ENCODE data around the gene KMT2D.

KMT2D gene

DNA sequence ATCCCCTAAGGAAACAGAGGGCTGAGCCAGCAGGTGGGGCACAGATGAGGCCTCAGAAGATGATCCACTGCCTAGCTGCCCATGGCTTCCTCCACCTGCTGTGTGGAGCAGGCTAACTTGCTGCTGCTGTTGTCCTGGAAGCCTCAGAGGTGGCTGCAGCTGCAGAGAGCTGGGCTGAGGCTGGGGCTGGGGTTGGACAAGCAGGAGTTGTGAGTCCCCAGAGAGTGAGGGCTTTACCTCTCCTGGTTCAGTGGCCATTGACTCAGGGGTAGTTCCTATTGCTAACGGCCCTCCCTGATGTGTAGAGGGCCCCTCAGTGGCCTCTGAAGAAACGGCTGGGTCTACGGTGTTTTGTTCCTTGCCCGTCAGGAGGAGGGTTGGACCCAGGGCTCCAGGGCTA is 28.3 kb downstream of the KMT2D start:
- DNase-seq, result no peak

DNA sequence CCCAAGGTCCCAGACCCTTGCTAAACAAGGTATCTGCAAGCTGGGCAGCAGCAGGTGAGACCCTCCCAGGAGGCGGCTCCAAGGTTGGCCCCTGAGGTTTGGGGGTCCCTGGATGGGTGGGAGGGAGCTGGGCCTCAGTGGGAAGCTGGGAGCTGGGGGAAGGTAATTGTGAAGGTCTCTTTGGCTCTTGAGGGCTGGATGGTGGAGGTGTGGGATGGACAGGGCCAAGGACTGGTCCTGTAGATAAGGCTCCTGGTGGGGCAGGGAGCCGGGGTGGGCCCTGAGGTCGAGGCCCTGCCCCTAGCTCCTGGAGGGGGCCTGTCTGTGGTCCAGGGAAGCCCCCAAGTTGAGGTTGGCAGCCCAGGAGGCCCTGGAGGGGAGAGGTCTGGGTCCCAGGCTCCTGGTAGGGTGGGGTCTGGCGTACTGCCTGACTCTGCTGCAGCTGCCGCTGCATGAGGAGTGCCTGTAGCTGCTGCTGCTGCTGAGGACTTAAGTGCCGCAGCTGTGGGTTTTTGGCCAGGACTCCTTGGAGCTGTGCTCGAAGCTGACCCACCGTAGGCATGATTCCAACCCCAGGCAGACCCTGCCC is 28.9 kb downstream of the KMT2D start:
- no peak for DNase-seq

GRCh38 chr12:49030714-49031572 is 29.7 kb downstream of the KMT2D start:
- no peak for DNase-seq

DNA sequence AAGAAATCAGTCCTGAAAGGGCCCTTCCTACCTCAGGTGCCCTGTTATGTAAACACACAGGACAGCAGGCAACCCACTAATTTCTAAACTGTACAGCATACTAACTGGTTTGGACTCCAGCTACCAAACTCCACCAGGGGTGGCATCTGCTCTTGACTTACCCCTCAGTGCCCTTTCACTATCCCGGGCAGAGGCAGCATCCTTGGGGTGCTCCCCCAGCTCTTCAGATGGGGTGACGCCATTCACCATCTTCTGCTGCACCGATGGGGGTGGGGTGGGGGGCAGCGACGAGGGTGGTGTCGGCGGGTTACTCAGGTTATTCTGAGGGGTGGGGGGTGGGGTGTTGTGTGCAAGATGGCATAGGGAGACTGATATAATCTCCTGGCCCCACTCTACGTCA is 30.5 kb downstream of the KMT2D start:
- no peak for DNase-seq

- DNase-seq, result no peak
Measured at GRCh38 chr12:49028666-49029275, 31.8 kb downstream of the KMT2D start.

GRCh38 chr12:49027846-49028555 is 32.6 kb downstream of the KMT2D start:
- no peak for DNase-seq

DNA sequence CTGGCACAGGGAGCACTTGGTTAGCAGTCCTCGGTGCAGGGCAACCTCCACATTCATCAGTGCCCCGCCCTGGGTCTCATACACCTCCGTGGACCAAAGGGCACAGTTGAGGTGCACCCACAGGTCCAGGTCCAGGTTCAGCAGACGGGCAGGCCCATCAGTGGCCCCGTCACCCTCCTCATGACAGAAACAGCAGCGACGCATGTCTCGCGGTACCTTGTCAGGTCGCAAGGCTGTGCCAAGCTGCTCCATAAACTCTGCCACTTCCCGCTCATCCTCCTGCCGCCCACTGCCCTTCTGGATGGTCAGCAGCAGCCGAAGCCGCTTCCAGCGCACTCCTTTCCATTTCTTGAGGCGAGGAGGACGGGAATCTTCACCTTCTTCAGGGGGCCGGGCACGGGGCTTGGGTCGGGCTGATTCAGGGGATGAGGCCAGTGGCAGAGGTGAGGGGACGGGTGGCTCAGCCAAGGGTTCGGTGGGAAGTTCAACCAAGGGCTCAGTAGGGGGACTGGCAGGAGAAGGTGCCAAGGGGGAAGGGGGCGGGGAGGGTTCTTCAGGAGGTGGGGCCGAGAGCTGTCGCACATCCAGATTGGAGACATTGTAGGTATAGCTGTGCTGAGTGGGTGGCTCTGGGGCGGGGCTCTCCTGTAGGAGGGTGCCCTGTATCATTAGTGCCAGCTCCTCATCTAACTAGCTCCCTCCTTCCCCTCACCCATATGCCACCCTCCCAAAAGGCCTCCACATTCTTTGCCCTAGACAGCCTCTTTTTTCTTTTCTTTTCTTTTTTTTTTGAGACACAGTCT is 33.7 kb downstream of the KMT2D start:
- DNase-seq, result no peak

DNA sequence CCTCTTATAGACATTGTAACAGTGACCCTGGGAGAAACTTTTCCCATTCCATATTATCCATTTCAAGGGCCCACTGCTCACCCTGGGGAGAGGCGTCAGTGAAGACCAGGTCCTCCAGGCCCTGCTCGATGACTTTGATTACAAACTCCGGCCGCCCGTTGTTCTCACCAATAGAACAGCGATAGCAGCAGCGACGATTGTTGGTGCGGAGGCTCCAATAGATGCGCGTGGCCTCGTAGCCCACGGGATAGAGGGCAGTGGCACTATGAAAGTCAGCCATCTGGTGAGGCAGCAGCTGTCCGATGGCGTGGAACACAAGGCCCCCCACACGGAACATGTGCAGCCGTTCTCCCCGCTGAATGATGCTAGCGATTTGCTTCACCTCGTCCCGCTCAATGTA is 34.5 kb downstream of the KMT2D start:
- no peak for DNase-seq

GRCh38 chr12:49025463-49025862 is 35.1 kb downstream of the KMT2D start:
- DNase-seq, result no peak

DNA sequence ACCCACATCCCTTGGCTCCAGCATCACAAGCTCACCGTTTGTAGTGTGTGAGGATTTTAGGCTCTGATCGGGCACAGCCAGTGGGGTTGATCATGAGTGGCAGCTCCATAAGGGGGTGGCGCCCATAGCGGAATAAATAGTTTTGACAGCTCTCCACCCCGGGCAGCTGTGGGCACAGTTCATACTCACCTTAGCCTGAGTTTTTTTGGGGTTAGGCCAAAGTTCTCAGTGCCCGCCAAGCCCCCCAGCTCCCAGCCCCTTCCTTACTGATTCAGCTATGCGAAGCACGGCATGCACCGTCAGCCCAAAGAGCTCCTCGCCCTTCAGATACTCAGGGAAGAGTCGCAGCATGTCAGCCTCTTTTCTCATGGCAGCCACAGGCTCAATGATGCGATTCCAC is 36.1 kb downstream of the KMT2D start:
- no peak for DNase-seq

- no peak for DNase-seq
Measured at GRCh38 chr12:49023812-49024211, 36.8 kb downstream of the KMT2D start.

- DNase-seq, result no peak
Measured at GRCh38 chr12:49022558-49023178, 37.9 kb downstream of the KMT2D start.

DNA sequence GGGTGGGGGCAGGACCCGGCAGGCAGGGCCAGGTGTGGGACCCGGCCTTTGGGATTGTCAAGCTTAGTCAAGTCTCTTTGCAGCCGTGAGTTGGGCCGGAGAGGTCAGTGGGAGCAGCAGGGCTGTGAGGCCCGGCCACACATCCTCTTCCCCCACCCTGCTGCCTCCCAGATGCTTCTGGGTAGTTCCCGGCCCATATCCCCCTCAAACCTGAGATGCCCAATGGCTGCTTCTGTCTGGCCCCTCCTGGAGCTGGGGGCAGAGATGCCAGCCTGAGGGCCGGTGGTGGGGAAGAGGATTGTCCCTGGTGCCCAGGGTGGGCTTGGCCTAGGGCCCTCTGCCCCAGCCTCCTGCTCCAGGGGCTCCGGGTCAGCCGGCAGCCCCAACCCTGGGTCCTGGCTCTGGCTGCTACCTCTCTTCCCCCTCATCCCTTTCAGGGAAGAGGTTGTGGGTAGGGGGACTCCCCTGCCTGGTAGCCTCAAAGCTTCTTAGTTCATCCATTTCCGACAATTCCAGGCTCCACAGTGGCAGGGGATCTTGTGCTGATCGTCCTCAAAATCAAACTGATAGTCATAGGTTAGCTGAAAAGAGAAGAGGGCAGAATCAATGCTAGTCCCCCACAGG is 39.2 kb downstream of the KMT2D start:
- no peak for DNase-seq

DNA sequence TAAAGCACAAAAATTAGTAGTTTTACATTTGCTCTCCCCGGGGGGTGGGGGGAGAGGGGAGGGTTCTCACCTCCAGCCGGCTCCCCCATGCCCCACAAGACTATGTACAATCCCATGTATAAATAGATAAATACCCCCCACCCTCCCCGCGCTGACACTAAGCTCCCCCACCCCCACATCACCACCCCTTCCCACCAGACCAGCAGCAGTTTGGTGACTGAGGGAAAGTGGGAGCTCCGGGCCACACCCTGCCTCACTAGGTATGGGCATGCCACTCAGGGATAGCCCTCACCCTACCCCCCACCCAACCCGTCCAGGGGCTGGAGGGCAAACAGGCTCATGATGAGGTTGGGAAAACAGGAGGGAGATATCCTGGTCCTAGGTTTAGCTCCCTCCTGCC is 40.2 kb downstream of the KMT2D start:
- no peak for DNase-seq

DNA sequence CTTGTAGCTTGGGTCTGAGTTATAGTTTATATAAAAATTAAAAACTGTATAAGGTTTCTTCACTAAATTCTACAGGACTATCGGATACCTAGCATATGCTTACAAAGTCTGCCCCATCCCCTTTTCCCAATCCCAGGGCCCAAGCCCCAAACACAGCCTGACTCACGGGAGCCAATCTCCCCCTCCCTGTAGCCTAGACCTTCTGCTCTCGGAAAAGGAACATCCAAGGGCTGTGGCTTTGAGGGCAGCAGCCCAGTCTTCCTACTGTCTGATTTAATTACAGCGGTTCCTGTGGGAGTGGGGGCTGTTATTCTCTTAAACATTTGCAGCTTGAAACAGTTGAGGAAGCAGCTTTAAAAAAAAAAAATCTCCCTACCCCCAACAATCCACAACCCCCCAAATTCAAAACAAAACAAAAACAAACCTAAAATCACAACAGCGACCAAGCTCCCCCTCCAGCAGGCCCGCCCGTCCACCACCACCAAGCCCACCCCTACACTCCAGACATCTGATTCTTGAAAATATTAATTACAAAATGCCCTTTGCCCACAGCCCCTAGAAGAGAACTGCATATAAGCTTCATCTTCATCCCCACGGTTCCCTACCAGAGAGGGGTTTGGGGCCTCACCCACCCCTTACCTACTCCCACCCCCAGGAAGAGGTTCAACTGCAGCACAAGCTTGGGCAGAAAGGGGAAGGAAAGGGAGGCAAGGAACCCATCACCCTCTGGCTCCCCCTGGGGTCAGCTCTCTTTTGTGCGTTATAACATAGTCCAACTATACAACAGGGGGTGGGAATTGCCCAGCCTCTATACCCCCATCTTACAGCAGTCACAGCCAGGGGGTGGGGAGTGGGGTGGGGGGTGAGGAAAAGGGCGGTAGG is 40.9 kb downstream of the KMT2D start:
- no peak for DNase-seq

DNA sequence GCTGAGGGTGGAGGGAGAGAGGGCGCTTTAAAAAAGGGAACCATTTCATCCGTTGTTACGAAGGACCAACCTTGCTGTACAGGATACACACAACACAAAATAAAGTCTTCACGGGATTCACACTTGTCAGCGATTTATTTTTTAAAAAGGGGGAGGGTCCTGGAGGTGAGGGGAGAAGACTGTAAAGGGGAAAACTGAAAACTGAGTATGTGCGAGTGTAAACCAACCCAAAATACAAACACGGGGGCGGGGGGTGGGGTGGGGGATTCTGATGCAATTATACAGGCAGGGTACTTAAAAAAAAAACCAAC is 41.5 kb downstream of the KMT2D start:
- no peak for DNase-seq

DNA sequence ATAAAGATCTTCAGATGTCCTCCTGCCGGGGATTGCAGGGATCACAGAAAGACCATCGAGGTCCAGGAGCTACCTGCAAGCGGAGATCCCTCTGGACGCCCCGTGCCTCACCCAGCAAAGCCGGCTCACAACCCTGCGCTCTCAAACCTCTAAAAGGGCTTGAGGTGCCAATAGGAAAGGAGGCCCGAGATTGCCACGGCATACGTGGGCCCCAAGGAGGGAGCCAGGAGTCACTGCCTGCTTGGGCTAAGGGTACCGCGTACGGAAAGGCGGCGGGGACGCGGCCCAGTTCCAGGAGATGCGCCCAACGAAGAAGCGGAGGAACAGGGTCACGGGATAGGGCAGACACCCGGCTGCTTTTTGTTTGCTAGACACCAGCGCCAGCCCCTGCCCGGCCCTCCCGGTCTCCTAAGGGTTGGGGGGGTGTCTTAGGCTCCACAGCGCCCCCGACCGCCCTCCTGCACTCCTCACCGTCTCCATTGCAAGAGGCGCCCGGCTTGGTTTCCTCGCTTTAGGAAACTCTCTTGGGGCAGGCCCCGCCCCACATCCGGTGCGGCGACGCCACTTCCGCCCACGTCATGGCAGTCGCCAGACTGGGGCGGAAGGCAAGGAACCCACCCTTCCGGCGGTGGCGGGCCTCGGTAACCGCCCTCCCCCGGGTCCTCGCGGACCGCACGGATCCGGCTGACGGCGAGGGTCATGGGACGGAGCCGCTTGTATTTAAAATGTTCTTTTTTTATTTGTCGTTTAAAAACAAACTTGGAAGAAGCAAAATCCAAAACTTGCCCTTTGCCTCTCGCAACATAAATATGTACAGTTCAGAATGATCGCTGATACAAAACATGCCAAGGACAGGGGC is 42.1 kb downstream of the KMT2D start, which contains the start of gene PRKAG1:
Gene PRKAG1, minus strand, starts transcription at position 516 of the 859 bp plus-strand sequence. Its CDS starts 36 bp downstream, at position 480.
- peak; percentile 96 for DNase-seq

- no peak for DNase-seq
Measured at GRCh38 chr12:49017891-49018260, 42.7 kb downstream of the KMT2D start.

DNA sequence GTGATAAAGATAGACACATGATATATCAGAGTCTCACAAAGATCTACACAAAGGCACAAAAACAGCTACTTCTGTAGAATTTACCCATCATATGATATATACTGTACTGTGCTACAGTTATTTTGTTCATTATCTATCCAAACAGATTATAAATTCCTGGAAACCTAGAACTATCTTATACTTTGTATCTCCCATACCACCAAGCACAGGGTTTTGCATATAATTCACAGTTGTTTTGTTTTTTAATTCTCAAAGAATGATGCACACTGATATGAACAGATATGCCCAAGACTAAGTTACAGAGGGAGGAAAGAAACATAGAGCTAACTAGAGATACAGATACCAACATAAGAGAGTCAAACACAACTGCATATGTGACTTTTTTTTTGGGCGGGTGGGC is 45.4 kb downstream of the KMT2D start:
- no peak for DNase-seq

DNA sequence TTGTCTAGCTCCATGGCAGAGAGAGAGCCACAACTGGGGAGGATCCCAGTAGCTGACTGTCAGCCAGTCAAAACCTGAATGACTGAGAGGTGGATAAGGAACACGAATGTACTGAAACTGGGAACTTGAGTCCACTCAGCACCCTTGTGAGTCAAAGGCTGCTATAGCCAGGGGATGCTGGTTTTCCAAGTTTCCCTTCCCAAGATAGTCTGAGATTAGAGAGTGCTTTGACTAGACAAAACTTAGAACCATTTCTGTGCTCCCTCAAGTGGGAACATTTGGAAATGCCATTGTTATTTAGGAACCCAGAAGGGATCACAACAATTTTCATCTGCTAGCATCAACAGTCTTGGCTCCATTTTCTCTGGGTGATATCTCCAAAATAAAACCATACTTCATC is 46.0 kb downstream of the KMT2D start:
- DNase-seq, result no peak
